H9 (cell line): ENCODE data around the gene KRT9. TPM values are rescaled to one million over a fixed set of nuclear protein-coding genes. Genes with fewer than 3 reads are reported as not detected.

Experiments used
- DNase-seq: peaks from one replicate; pipeline ENCODE4 v3.0.0-alpha.2; 2017
- H2AFZ ChIP-seq: one replicate; pipeline ENCODE4 v1.6.1; 2013; ENCODE audit warnings: mild to moderate bottlenecking, low read length, control low read depth, moderate library complexity
- H2AK5ac ChIP-seq: 2 replicates; pipeline ENCODE4 v1.6.1; 2013; ENCODE audit warnings: low read length, control low read depth, mixed read lengths; ENCODE audit not compliant: insufficient read length
- H2BK120ac ChIP-seq: one replicate; pipeline ENCODE4 v1.6.1; 2013; ENCODE audit warnings: low read depth, mild to moderate bottlenecking, low read length, control low read depth, inconsistent platforms; ENCODE audit not compliant: poor library complexity, severe bottlenecking
- H2BK12ac ChIP-seq: 2 replicates; pipeline ENCODE4 v1.6.1; 2013; ENCODE audit warnings: low read length, control low read depth, mixed read lengths, low read depth; ENCODE audit not compliant: insufficient read length
- H2BK15ac ChIP-seq: 2 replicates; pipeline ENCODE4 v1.6.1; 2013; ENCODE audit warnings: low read depth, low read length, control low read depth
- H2BK20ac ChIP-seq: one replicate; pipeline ENCODE4 v1.6.1; 2013; ENCODE audit warnings: low read depth, mild to moderate bottlenecking, low read length, control low read depth, inconsistent platforms; ENCODE audit not compliant: poor library complexity, severe bottlenecking
- H2BK5ac ChIP-seq: 2 replicates; pipeline ENCODE4 v1.6.1; 2013; ENCODE audit warnings: low read length, control low read depth, mixed read lengths; ENCODE audit not compliant: insufficient read length
- H3K14ac ChIP-seq: 2 replicates; pipeline ENCODE4 v1.6.1; 2013; ENCODE audit warnings: low read length, control low read depth; ENCODE audit not compliant: insufficient read depth
- H3K18ac ChIP-seq: 2 replicates; pipeline ENCODE4 v1.6.1; 2013; ENCODE audit warnings: low read depth, mild to moderate bottlenecking, mixed read lengths, low read length, control low read depth; ENCODE audit not compliant: insufficient read length
- H3K23ac ChIP-seq: 2 replicates; pipeline ENCODE4 v1.6.1; 2013; ENCODE audit warnings: low read length, control low read depth, mixed read lengths, low read depth; ENCODE audit not compliant: insufficient read length
- H3K23me2 ChIP-seq: 2 replicates; pipeline ENCODE4 v1.6.1; 2013; ENCODE audit warnings: low read depth, mild to moderate bottlenecking, mixed read lengths, low read length, control low read depth; ENCODE audit not compliant: insufficient read length, poor library complexity, severe bottlenecking
- H3K27ac ChIP-seq: 2 replicates; pipeline ENCODE4 v1.5.1; 2013; ENCODE audit warnings: low read length, control low read depth, mixed read lengths, low read depth; ENCODE audit not compliant: insufficient read length
- H3K27me3 ChIP-seq: 2 replicates; pipeline ENCODE4 v1.6.1; 2013; ENCODE audit warnings: low read length, control low read depth, inconsistent platforms; ENCODE audit not compliant: insufficient read depth
- H3K4ac ChIP-seq: 2 replicates; pipeline ENCODE4 v1.6.1; 2013; ENCODE audit warnings: low read depth, mild to moderate bottlenecking, control low read depth, inconsistent platforms, low read length, moderate library complexity
- H3K4me1 ChIP-seq: 2 replicates; pipeline ENCODE4 v1.6.1; 2013; ENCODE audit warnings: low read length, control low read depth, inconsistent platforms; ENCODE audit not compliant: insufficient read depth
- H3K4me2 ChIP-seq: 2 replicates; pipeline ENCODE4 v1.6.1; 2013; ENCODE audit warnings: low read length, control low read depth, mixed read lengths; ENCODE audit not compliant: insufficient read length, insufficient read depth
- H3K56ac ChIP-seq: 2 replicates; pipeline ENCODE4 v1.6.1; 2013; ENCODE audit warnings: low read depth, mild to moderate bottlenecking, mixed read lengths, low read length, control low read depth; ENCODE audit not compliant: insufficient read length
- H3K79me1 ChIP-seq: 2 replicates; pipeline ENCODE4 v1.6.1; 2013; ENCODE audit warnings: low read depth, mild to moderate bottlenecking, moderate library complexity, low read length, control low read depth, inconsistent platforms; ENCODE audit not compliant: insufficient read depth, poor library complexity, severe bottlenecking
- H3K79me2 ChIP-seq: 2 replicates; pipeline ENCODE4 v1.6.1; 2013; ENCODE audit warnings: low read length, control low read depth, inconsistent platforms; ENCODE audit not compliant: insufficient read depth
- H3K9ac ChIP-seq: 2 replicates; pipeline ENCODE4 v1.6.1; 2013; ENCODE audit warnings: low read length, control low read depth, mixed read lengths; ENCODE audit not compliant: insufficient read length; ENCODE audit errors: extremely low read depth
- H3K9me3 ChIP-seq: one replicate; pipeline ENCODE4 v1.6.1; 2013; ENCODE audit warnings: low read depth, low read length, inconsistent platforms; ENCODE audit not compliant: control insufficient read depth
- H3T11ph ChIP-seq: one replicate; pipeline ENCODE4 v1.6.1; 2013; ENCODE audit warnings: mild to moderate bottlenecking, low read length, control low read depth, inconsistent platforms
- H4K20me1 ChIP-seq: one replicate; pipeline ENCODE4 v1.6.1; 2013; ENCODE audit not compliant: control insufficient read depth, insufficient read length, insufficient read depth
- H4K5ac ChIP-seq: 2 replicates; pipeline ENCODE4 v1.6.1; 2013; ENCODE audit warnings: low read depth, mild to moderate bottlenecking, mixed read lengths, low read length, control low read depth; ENCODE audit not compliant: insufficient read length
- H4K8ac ChIP-seq: replicated peaks from 2 replicates; pipeline ENCODE4 v1.6.1; 2013; ENCODE audit warnings: low read length, control low read depth, mixed read lengths, low read depth; ENCODE audit not compliant: insufficient read length
- H4K91ac ChIP-seq: 2 replicates; pipeline ENCODE4 v1.6.1; 2013; ENCODE audit warnings: low read depth, mild to moderate bottlenecking, moderate library complexity, mixed read lengths, low read length, control low read depth; ENCODE audit not compliant: insufficient read length
- H3K27ac Mint-ChIP-seq, 3 experiments: 2 replicates in 2 of 3; 3 replicates in 1 of 3; pipeline ENCODE4 v1.8.0; 2020 to 2021; ENCODE audit warnings: mixed read lengths in 3 of 3, mild to moderate bottlenecking in 1 of 3, moderate library complexity in 1 of 3
- H3K27me3 Mint-ChIP-seq: 2 replicates; pipeline ENCODE4 v1.8.0; 2021; ENCODE audit warnings: low read depth, mild to moderate bottlenecking, moderate library complexity, mixed read lengths
- H3K36me3 Mint-ChIP-seq, 3 experiments: 2 replicates in 2 of 3; 3 replicates in 1 of 3; pipeline ENCODE4 v1.8.0; 2020 to 2021; ENCODE audit warnings: low read depth in 3 of 3, mixed read lengths in 3 of 3; ENCODE audit not compliant: insufficient read depth in 1 of 3
- H3K4me1 Mint-ChIP-seq, 2 experiments: 2 replicates each; pipeline ENCODE4 v1.8.0; 2020; ENCODE audit warnings: mixed read lengths in 2 of 2
- H3K4me3 Mint-ChIP-seq, 2 experiments: 2 replicates in 1 of 2; 3 replicates in 1 of 2; pipeline ENCODE4 v1.8.0; 2020 to 2021; ENCODE audit warnings: mild to moderate bottlenecking in 2 of 2, mixed read lengths in 2 of 2, moderate library complexity in 1 of 2
- H3K9me3 Mint-ChIP-seq, 2 experiments: 2 replicates in 1 of 2; 3 replicates in 1 of 2; pipeline ENCODE4 v1.8.0; 2020; ENCODE audit warnings: mild to moderate bottlenecking in 2 of 2, mixed read lengths in 2 of 2, moderate library complexity in 1 of 2
- WGBS: extraction: QIAGEN DNeasy Blood & Tissue Kit; methylation state at CpG from one replicate; pipeline ENCODE4 v1.1.7; 2013; ENCODE audit warnings: missing lambda C conversion rate, low lambda C conversion rate, mixed read lengths; ENCODE audit not compliant: insufficient read length; ENCODE audit errors: extremely low coverage; 5-methylcytosine and 5-hydroxymethylcytosine counted together
- total RNA-seq: library from RNA; stranded (reverse); gene quantifications from 2 replicates; pipeline ENCODE4 v1.2.1, GENCODE V29; 2021
- TF ChIP-seq, protein P1 (sequence below): fragments of 200-600 bp; sonication (generic); conservative IDR thresholded peaks from 3 replicates; pipeline ENCODE4 v1.8.0; 2021; ENCODE audit warnings: antibody characterized with exemption, mild to moderate bottlenecking

Gene KRT9
- total RNA-seq, 1 experiment from 2014 or later, result not detected

DNA sequence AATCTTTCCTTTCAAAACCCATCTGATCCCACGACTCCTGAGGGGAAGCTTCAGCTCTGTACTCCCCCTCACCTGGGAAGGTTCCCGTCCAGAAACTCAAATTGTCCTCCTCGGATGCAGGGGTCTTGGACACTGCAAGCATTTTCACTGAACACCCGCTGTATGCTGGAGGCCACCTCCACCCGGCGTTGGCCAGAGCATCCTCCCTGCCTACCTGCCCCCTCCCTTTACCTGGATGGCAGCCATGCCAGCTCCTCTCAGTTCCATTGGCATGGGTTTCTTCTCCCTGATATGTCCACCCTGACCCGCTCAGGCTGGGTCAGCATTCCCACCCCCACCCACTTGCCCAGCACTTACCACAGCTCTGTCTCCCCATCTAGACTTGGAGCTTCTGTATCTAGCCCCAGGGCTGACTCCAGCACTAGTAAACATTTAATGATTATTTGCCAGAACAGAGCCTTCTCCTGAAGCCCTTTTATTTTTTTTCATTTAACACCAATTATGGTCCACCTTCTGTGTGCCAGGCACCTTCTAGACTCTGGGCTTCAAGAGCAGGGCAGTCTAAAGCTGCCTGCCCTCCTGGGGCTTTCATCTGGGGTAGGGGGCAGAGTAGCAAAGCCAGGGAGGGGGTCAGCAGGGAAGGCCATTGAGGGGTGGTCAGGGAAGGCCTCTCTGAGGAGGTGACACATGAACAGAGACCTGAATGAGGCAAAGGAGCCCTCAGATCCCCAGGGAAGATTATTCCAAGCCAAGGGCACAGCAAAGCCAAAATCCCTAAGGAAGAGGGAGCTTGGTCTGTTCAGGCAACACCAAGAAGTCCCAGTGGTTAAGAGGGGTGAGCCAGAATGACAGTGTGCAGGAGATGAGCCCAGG lies 34.9 kb downstream of the KRT9 start:
- no peaks in the 10 kb centered on the region for H3K36me3 Mint-ChIP-seq
- Histone ChIP-seq H2BK5ac (no peak overlapping the region), H3K79me2 (no peaks in the 10 kb centered on the region), H3K23me2 (no peaks in the 10 kb centered on the region), H3K18ac (no peak overlapping the region), H3K9ac (no peak overlapping the region), H4K8ac (no peak overlapping the region), H3T11ph (no peak overlapping the region), H3K27ac (no peak overlapping the region), H2BK15ac (no peak overlapping the region), H3K9me3 (no peaks in the 10 kb centered on the region), H3K56ac (no peak overlapping the region), H3K14ac (0 out of 2 replicates have a peak overlapping the region, but pooled peaks have one; percentile 33), H2AK5ac (no peak overlapping the region), H2AFZ (no peak overlapping the region), H3K4me2 (no peak overlapping the region), H3K79me1 (no peaks in the 10 kb centered on the region), H3K4ac (no peak overlapping the region), H4K20me1 (no peaks in the 10 kb centered on the region), H4K91ac (no peak overlapping the region), H2BK12ac (no peak overlapping the region), H2BK20ac (no peak overlapping the region), H4K5ac (no peak overlapping the region), H2BK120ac (no peak overlapping the region), H3K4me1 (peaks cover 2% of the 10 kb centered on the region; the same call in 1 of the 2 replicates), H3K23ac (no peak overlapping the region), H3K27me3 (no peaks in the 10 kb centered on the region)
- H3K4me1 Mint-ChIP-seq, result peaks cover 49 to 62% of the 10 kb centered on the region in 2 experiments
- DNase-seq, result no peak
- H3K27ac Mint-ChIP-seq, result peak overlapping the region in 1 of 3 experiments; percentile 30; a peak in 1 of 7 replicates
- no CpG with 5 or more reads among the region's 7 CpGs for WGBS
- H3K27me3 Mint-ChIP-seq, result peaks cover 18% of the 10 kb centered on the region
- TF ChIP-seq, protein P1, sequence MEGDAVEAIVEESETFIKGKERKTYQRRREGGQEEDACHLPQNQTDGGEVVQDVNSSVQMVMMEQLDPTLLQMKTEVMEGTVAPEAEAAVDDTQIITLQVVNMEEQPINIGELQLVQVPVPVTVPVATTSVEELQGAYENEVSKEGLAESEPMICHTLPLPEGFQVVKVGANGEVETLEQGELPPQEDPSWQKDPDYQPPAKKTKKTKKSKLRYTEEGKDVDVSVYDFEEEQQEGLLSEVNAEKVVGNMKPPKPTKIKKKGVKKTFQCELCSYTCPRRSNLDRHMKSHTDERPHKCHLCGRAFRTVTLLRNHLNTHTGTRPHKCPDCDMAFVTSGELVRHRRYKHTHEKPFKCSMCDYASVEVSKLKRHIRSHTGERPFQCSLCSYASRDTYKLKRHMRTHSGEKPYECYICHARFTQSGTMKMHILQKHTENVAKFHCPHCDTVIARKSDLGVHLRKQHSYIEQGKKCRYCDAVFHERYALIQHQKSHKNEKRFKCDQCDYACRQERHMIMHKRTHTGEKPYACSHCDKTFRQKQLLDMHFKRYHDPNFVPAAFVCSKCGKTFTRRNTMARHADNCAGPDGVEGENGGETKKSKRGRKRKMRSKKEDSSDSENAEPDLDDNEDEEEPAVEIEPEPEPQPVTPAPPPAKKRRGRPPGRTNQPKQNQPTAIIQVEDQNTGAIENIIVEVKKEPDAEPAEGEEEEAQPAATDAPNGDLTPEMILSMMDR, result no peak
- no peak overlapping the region; a peak in 2 of 5 replicates for H3K4me3 Mint-ChIP-seq
- H3K9me3 Mint-ChIP-seq, result no peaks in the 10 kb centered on the region; a peak in 1 of 5 replicates
